Common myeloid progenitor, CD34-positive (primary cell): ENCODE results near the gene EMB.
"Not testable (repeated sequence)": the region's sequence is repeated elsewhere in the genome, so short reads cannot be mapped to it uniquely, and the experiment has no call there.

ENCODE experiments used
- CTCF ChIA-PET: fragments of 350-600 bp; sonication (Branson Sonifier 250); formaldehyde crosslinking; loops from one replicate; lab custom pipeline; 2021; ENCODE audit warnings: antibody characterized with exemption; lab: Charles Lee
- POLR2A ChIA-PET: fragments of 350-600 bp; sonication (Branson Sonifier 250); formaldehyde crosslinking; loops from one replicate; lab custom pipeline; 2021; ENCODE audit warnings: antibody characterized with exemption; lab: Charles Lee
- DNase-seq, 3 donors: peaks; one replicate each; pipeline versions ENCODE4 v3.0.0 to v3.0.0-alpha.2; 2013
- H3K27ac ChIP-seq, 2 experiments: 1 replicate in 1 of 2; 2 replicates in 1 of 2; pipeline ENCODE4 v1.7.0; 2013; ENCODE audit warnings: inconsistent platforms in 2 of 2, low read length in 2 of 2, mild to moderate bottlenecking in 2 of 2, low read depth in 1 of 2, moderate library complexity in 1 of 2; ENCODE audit not compliant: severe bottlenecking in 2 of 2, insufficient read depth in 1 of 2, poor library complexity in 1 of 2
- H3K27me3 ChIP-seq, 5 experiments: replicated peaks in 2 of 5; 1 replicate in 3 of 5; 2 replicates in 2 of 5; pipeline versions ENCODE4 v1.6.1 to v1.7.0; 2013; ENCODE audit warnings: low read length in 4 of 5, mild to moderate bottlenecking in 2 of 5, moderate library complexity in 2 of 5, inconsistent platforms in 1 of 5; ENCODE audit not compliant: insufficient read depth in 5 of 5, control insufficient read depth in 4 of 5
- H3K36me3 ChIP-seq, 4 experiments: 1 replicate in 2 of 4; 2 replicates in 2 of 4; pipeline versions ENCODE4 v1.6.1 to v1.7.0; 2013; ENCODE audit warnings: low read length in 3 of 4, control low read depth in 1 of 4, mild to moderate bottlenecking in 1 of 4; ENCODE audit not compliant: control insufficient read depth in 4 of 4, insufficient read depth in 4 of 4
- H3K4me1 ChIP-seq, 4 experiments: 1 replicate in 3 of 4; 2 replicates in 1 of 4; pipeline versions ENCODE4 v1.6.1 to v1.7.1; 2013; ENCODE audit warnings: low read length in 3 of 4, mild to moderate bottlenecking in 3 of 4, control low read depth in 1 of 4, inconsistent platforms in 1 of 4, moderate library complexity in 1 of 4; ENCODE audit not compliant: control insufficient read depth in 4 of 4, insufficient read depth in 4 of 4; ENCODE audit errors: control extremely low read depth in 1 of 4
- H3K4me3 ChIP-seq, 7 experiments: 1 replicate in 4 of 7; 2 replicates in 3 of 7; pipeline versions ENCODE4 v1.5.1 to v1.7.0; 2013; ENCODE audit warnings: mild to moderate bottlenecking in 7 of 7, low read length in 6 of 7, moderate library complexity in 6 of 7, inconsistent platforms in 2 of 7, low read depth in 2 of 7, control low read depth in 1 of 7; ENCODE audit not compliant: insufficient read depth in 4 of 7, control insufficient read depth in 1 of 7; ENCODE audit errors: extremely low read depth in 1 of 7
- H3K9me3 ChIP-seq, 5 experiments: 1 replicate in 4 of 5; 2 replicates in 1 of 5; pipeline versions ENCODE4 v1.6.1 to v1.7.1; 2013; ENCODE audit warnings: low read length in 4 of 5, mild to moderate bottlenecking in 2 of 5, inconsistent platforms in 1 of 5, low read depth in 1 of 5, moderate library complexity in 1 of 5; ENCODE audit not compliant: control insufficient read depth in 4 of 5, insufficient read depth in 2 of 5; ENCODE audit errors: control extremely low read depth in 1 of 5
- WGBS: methylation state at CpG from one replicate; pipeline ENCODE4 v1.1.5; 2013; ENCODE audit not compliant: insufficient coverage; 5-methylcytosine and 5-hydroxymethylcytosine counted together

The EMB gene

DNA sequence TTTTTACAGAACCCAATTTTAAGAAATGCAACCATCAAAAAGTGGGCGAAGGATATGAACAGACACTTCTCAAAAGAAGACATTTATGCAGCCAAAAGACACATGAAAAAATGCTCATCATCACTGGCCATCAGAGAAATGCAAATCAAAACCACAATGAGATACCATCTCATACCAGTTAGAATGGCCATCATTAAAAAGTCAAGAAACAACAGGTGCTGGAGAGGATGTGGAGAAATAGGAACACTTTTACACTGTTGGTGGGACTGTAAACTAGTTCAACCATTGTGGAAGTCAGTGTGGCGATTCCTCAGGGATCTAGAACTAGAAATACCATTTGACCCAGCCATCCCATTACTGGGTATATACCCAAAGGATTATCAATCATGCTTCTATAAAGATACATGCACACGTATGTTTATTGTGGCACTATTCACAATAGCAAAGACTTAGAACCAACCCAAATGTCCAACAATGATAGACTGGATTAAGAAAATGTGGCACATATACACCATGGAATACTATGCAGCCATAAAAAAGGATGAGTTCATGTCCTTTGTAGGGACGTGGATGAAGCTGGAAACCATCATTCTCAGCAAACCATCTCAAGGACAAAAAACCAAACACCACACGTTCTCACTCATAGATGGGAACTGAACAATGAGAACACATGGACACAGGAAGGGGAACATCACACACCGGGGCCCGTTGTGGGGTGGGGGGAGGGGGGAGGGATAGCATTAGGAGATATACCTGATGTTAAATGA is 19.7 kb downstream of the EMB start:
- H3K4me3 ChIP-seq, H3K36me3 ChIP-seq, CTCF ChIA-PET, DNase-seq, H3K9me3 ChIP-seq, POLR2A ChIA-PET, H3K27ac ChIP-seq, H3K4me1 ChIP-seq, H3K27me3 ChIP-seq: not testable (repeated sequence)
- WGBS = no CpG with 5 or more reads among the region's 7 CpGs

- Histone ChIP-seq H3K27ac (no peak overlapping the region), H3K36me3 (peaks cover 0 to 8% (median 2%) of the 10 kb centered on the region in 4 experiments), H3K27me3 (no peaks in the 10 kb centered on the region), H3K4me1 (peaks cover 0 to 9% (median 4%) of the 10 kb centered on the region in 4 experiments), H3K4me3 (no peak overlapping the region), H3K9me3 (no peaks in the 10 kb centered on the region)
- POLR2A ChIA-PET = no interaction called here
- peak in 1 of 3 donors; percentile 40 for DNase-seq
- CTCF ChIA-PET = no interaction called here
- no CpG with 5 or more reads among the region's 5 CpGs for WGBS
Measured at GRCh38 chr5:50420343-50420935, 20.6 kb downstream of the EMB start.

GRCh38 chr5:50419656-50420055 is 21.4 kb downstream of the EMB start:
- H3K9me3 ChIP-seq, DNase-seq, H3K27ac ChIP-seq, H3K27me3 ChIP-seq, H3K36me3 ChIP-seq, H3K4me3 ChIP-seq, POLR2A ChIA-PET, CTCF ChIA-PET, H3K4me1 ChIP-seq: not testable (repeated sequence)
- 94% methylated on average over 2 of the region's 6 CpGs for WGBS

DNA sequence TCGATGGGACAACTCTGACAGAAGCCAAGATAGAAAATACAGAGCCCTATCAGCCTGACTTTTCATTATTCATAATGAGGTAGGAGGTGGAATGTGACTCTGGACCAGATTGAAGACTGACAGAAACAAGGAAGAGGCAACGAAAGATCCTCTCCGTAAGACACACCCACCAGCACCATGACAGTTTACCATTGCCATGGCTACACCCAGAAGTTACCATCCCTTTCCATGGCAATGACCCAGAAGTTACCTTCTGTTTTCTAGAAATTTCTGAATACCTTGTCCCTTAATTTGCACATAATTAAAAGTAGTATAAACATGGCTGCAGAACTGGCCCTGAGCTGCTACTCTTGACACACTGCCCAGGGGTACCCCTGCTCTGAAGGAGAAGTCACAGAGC is 24.5 kb downstream of the EMB start:
- DNase-seq, H3K4me3 ChIP-seq, POLR2A ChIA-PET, H3K27ac ChIP-seq, H3K9me3 ChIP-seq, H3K4me1 ChIP-seq, H3K27me3 ChIP-seq, H3K36me3 ChIP-seq: not testable (repeated sequence)
- CTCF ChIA-PET = interaction anchor here (0.9 kb wide), 1 partner anchor 251 kb away, joined by 3 read pairs; no protein-coding TSS in a partner anchor
- 100% methylated on average over 3 of the region's 3 CpGs for WGBS

- Histone ChIP-seq H3K27me3 (no peaks in the 10 kb centered on the region), H3K36me3 (peaks cover 0 to 3% (median 2%) of the 10 kb centered on the region in 4 experiments), H3K4me1 (peaks cover 0 to 6% (median 2%) of the 10 kb centered on the region in 4 experiments), H3K4me3 (no peak overlapping the region), H3K27ac (no peak overlapping the region), H3K9me3 (no peaks in the 10 kb centered on the region)
- WGBS = 20% methylated on average over 1 of the region's 4 CpGs
- ChIA-PET POLR2A (no interaction called here), CTCF (interaction anchor here (0.9 kb wide), 1 partner anchor 252 kb away, joined by 3 read pairs; no protein-coding TSS in a partner anchor)
- DNase-seq = peak in 2 of 3 donors; percentile 16 to 55
Measured at GRCh38 chr5:50415912-50416311, 25.2 kb downstream of the EMB start.

DNA sequence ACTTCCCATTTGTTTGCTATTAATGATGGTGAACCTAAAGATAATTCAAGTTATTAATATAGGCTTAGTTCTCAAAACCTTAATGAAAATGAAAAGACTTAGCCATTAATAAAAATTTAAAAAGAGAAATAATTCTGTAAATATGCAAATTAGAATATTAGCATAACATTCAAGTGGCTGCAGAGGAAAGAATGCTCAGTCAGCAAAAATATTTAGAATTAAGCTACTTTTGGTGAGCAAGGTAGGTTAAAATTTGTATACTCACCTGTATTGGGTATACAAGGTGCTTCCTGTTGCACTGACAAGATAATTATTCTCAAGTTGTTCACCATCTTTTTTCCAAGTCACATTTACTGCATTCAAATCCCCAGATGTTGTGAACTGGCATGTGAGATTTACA is 30.2 kb downstream of the EMB start:
- H3K36me3 ChIP-seq, H3K9me3 ChIP-seq, H3K27ac ChIP-seq, DNase-seq, H3K4me3 ChIP-seq, H3K27me3 ChIP-seq, H3K4me1 ChIP-seq, CTCF ChIA-PET, POLR2A ChIA-PET: not testable (repeated sequence)

DNA sequence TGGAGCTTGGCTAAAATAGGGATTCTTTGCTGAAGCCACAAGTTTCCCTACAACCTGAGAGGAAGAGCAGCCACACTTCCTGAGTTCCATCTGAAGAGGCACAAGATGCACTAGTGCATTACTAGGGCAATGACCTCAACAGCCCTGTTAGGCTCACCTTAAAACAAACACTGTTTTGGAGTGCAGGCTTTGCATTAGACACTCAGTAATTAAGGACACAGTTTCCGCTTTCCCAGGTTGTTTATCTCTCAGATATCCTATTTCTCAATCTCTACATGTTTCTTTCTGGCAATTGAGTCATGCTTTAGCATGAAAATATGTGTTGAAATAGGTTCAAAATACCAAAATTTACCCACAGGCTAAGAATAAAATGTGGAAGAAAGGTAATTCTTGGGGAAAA is 34.2 kb downstream of the EMB start:
- Histone ChIP-seq H3K4me1 (no peaks in the 10 kb centered on the region), H3K4me3 (no peak overlapping the region), H3K9me3 (no peaks in the 10 kb centered on the region), H3K27ac (no peak overlapping the region), H3K27me3 (no peaks in the 10 kb centered on the region), H3K36me3 (peaks cover 0 to 6% (median 1%) of the 10 kb centered on the region in 4 experiments)
- DNase-seq = no peak
- CTCF ChIA-PET = no interaction called here
- no CpG with 5 or more reads among the region's 1 CpG for WGBS
- POLR2A ChIA-PET = no interaction called here
